GOT3 (cell line): ENCODE measurements around the gene CIC.

ENCODE experiments used
- DNase-seq: peaks from one replicate; lab custom pipeline; 2025; ENCODE audit warnings: mixed read lengths; lab: John Stamatoyannopoulos, UW

CIC gene

DNA sequence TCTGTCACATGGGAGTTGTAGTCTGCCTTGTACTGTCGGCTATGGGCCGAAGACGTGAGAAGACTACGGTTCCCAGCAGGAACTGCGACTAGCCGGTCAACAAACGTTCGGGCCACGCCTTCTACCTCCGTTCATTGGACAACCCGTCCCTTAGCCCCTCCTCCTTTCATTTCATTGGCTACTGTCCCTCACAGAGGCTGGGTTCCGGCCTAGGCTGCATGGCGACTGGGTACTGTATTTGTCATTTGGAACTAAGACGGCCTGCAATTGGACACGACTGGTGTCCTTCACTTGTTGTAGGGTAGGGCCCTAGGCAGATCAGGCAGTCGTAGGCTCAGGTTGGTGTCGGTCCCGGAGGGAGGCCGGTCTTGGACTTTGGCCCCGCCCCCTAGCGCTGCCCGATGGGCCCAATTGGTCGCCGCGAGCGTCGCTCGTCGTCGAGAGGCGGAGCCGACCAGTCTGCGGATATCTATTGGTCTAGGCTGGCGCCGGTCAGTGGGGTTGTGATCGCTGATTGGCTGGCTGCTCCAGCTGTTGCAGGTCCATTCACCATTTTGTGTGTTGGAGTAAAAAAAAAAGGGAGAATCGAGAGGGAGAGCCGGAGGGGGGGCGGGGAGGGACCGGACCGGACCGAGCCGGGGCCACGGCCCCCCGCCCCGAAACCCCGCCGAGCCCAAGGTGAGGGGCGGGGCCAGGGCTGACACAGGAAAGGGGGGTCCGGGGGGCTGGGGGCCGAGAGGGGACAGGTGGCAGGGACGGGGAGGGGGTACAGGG lies at the start of gene CIC:
Gene CIC (plus strand): TSS at position 549 of the 774 bp plus-strand sequence. CDS start 2,532 bp downstream, outside the sequence.
- DNase-seq: peak; percentile 99

DNA sequence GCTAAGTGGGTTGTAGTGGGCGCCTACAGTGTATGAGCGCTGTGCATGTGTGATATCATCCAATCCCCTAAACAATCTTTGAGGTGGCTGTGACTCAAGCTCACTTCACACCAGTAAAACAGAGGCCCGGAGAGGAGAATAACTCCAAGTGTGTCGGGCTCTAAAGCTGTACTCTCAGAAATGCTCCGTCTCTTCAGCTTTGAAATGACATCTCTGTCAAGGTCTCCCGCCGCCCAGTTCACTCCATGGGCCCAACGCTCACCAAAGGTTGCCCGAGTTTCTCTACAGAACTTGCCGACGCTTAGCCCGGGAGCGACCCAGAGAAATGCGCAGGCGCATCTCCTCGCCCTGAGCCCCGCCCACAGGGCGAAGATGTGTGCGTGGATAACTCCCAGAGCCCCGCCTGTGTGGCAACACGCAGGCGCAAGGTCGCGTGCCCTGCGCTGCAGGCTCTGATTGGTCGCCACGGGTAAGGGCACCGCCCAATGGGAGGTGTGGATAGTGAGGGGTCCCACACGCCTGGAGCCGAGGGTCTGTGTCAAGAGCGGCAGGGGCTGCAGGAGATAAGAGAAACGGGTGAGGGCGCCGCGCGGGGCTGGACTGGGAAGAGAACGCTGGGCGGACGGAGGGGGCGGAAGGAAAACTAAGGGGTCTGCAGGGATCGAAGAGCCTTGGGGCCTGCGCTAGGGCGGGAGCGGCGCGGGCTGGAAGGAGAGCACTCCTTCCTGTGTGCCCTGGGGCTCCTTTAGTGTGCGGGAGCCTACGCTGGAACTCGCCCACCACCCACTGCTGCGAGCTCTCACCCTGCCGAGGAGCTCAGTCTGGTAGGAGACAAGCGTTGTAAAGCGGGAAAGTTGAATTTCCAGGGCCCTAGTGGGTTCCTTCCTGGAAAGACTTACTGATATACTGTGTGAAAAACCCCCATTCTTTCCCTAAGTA lies 49.0 kb upstream of the CIC start, which contains the start of gene ZNF526:
Gene ZNF526 (plus strand): TSS at position 501 of the 939 bp plus-strand sequence. CDS start 4,092 bp downstream, outside the sequence.
- DNase-seq: peak; percentile 87

DNA sequence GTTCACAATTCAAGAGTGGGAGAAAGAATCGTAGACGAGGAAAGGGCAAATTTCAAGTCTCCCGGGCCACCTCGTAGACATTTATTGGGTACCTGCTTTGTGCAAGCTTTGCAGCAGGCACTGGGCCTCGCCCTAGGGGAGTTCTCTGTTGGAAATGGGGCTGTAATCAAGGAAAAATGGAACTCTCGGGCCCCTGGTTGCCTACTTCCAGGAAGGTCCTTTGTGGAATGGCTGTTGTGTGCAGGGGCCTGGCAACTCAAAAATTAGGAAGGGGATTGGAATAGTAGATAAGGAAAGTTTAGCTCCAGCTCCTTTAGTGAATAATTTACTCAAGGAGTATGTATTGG lies 48.3 kb upstream of the CIC start:
- no peak for DNase-seq

DNA sequence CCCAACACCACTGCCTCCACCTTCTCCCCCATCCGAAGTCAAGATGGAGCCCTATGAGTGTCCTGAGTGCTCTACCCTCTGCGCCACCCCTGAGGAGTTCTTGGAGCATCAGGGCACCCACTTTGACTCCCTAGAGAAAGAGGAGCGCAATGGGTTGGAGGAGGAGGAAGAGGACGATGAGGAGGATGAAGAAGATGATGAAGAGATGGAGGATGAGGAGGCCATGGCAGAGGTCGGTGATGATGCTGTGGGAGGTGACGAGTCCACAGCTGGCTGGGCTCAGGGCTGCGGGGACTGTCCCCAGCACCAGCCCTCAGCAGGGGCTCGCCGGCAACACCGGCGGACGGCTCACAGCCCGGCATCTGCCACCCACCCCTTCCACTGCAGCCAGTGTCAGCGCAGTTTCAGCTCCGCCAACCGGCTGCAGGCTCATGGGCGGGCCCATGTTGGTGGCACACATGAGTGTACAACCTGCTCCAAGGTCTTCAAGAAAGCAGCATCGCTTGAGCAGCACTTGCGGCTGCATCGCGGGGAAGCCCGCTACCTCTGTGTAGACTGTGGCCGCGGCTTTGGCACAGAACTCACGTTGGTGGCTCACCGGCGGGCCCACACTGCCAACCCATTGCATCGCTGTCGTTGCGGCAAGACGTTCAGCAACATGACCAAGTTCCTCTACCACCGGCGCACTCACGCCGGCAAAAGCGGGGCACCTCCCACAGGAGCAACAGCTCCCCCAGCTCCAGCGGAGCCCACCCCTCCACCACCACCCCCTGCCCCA lies 43.9 kb upstream of the CIC start:
- DNase-seq: no peak

DNA sequence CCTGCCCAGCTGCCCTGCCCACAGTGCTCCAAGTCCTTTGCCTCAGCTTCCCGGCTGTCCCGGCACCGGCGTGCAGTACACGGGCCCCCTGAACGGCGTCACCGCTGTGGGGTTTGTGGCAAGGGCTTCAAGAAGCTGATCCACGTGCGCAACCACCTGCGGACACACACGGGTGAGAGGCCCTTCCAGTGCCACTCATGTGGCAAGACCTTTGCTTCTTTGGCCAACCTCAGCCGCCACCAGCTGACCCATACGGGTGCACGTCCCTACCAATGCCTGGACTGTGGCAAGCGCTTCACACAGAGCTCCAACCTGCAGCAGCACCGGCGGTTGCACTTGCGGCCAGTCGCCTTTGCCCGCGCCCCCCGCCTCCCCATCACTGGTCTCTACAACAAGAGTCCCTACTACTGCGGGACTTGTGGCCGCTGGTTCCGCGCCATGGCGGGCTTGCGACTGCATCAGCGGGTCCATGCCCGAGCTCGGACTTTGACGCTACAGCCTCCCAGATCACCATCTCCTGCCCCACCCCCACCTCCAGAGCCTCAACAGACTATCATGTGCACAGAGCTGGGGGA lies 43.2 kb upstream of the CIC start:
- no peak for DNase-seq

DNA sequence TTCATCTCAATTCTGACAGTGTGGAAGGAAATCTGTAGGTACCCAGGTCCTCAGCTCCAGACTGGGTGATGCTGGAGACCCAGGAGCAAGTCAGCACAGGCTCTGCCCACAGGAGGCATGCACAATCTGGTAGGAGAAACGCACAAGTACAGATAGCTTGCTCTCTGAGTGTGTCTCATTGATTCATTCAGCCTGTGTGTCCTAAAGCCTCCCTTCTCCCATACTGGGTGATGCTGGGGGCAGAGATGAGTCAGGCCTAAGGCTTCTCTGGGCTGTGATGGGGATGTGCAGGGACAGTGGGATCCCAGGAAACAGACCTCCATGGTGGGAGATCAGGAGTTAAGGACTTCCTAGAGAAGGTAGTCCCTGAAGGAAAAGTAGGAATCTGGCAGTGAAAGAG lies 42.2 kb upstream of the CIC start:
- DNase-seq: no peak

DNA sequence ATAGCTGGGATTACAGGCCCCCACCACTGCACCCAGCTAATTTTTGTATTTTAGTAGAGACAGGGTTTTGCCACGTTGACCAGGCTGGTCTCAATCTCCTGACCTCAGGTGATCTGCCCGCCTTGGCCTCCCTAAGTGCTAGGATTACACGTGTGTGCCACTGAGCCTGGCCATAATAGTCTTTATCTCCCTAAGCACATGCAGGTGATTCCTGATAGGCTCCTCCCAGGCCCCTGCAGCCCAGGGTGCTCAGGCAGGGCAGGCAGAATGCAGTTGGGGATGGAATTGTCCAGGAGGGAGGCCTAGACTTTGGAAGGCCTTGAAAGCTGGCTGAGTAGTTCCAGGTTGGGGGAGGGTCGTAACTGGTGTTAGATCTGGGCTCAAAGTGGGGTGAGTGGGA lies 40.4 kb upstream of the CIC start:
- DNase-seq: no peak

DNA sequence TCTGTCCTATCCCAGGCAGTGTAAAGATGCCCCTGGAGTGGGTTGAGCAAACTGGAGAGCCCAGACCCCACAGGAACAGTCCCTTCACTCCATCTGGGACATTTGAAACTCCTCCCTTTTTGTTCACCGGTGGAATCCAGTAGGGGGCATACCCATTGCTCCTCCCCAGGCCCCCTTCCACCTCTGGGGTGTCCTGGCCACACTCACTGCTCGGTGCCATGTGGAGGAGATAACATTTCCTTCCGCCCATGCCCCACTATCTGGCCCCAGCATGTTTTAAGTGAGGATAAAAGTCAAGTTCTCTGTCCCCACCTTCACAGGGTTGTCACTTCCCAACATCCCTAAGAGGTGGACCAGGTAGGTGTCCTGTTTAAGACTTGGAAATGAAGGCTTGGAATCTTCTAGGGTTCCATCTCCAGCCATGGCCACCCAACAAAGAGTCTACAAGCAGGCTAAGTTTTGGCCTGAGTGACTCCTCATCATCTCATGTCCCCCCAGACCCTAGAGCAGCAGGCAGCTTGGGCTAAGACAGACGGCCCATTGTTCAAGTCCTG lies 39.7 kb upstream of the CIC start:
- DNase-seq: no peak

DNA sequence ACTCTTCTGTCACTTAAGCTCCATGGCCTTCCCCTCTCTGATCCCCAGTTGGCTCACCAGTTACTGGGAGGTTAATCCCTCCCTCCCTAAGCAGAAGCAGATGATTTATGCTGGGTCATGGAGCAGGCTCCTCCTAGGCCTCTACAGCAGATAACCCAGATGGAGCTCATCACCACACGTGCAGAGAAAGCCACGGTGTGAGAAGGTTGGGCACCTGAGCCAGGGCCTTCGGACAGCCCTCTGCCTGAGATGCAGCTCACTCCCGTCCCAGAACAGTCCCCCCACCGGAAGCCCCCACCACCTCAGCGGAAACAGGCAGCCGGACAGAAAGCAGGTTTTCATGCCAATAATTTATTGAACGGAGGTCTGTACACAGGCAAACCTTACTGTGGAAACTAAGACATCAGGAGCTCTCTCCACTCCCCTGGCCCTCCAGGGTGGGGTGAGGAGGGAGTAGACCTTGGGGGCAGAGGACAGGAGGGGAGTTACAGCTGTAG lies 39.1 kb upstream of the CIC start:
- no peak for DNase-seq

DNA sequence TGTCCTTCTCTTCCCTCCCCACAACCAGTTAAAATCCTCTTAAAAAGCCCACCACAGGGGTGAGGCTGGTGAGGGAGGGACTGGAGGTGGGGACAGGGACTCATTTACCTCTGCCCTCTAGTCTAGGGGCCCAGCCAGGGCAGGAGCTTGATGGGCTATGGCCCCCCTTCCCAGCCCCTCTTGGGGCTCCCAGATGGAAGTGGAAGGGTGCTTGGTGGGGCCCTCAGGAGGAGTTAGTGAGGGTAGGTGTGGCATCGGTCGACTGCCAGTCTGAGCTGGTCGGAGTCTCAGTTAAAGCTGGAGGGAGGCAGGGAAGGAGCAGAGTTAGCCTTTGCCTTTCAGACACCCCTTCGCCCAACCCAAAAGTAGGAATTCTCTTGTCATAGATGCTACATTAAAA lies 38.5 kb upstream of the CIC start:
- no peak for DNase-seq

DNA sequence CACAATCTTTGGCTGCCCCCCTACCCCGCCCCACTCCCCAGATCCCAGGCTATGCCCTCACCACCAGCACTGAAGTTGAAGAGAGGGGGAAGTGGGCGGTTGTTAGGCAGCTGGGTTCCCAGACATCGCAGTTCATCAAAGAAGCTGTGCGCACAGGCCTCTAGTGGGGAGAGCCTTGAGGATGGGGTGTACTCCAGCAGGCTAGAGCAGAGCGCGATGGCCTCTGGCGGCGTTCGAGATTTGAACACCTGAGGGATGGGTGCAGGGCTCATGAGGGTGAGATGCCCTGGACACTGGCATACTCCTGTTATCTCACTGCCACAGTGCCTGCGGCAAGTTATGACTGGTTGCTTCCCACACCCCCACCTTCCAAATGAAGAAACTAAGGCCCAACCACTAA lies 36.6 kb upstream of the CIC start:
- DNase-seq: no peak

DNA sequence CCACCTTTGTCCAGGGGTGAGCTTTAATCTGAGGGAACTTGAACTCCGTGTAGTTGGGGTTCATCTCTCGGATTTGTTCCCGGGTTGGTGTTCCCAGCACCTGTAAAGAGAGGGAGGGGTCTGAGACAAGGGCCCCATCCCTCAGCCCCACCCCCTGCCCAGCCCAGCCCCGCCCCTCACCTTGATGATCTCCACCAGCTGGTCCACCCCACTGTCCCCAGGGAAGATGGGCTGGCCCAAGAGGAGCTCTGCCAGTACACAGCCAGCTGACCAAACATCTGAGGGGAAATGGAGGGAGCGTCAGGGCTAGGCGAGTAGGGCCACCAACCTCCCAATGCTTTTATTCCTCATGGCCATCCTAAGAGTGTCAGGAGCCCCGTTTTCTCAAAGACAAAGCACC lies 35.9 kb upstream of the CIC start:
- DNase-seq: no peak

DNA sequence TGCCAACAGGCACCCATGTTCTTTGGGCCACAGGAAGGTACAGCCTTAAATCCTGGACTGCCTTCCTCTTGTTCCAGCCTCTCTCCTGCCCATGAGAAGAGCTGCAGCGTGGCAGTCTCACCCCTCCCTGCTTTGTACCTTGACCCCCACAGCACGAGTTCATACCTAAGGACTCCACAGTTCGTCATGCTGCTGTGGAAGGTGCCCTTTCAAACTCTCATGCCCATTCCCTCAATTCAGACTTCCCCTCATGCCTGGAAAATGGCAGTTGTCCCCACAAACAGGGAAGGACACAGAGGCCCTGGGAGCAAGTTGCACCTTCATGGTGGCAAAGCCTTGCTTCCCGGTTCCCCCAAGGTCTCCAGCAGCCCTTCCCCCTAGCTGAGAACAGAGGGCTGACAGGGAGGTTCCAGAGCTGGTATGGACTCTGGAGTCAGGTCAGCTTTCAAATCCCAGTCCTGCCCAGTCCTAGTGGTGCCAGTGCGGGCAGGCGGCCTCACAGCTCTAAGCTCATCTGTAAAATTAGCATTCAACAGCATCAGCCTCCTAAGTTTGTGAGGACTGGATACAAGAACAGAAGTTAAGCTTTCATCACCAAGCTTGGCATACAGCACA lies 35.3 kb upstream of the CIC start:
- DNase-seq: no peak

DNA sequence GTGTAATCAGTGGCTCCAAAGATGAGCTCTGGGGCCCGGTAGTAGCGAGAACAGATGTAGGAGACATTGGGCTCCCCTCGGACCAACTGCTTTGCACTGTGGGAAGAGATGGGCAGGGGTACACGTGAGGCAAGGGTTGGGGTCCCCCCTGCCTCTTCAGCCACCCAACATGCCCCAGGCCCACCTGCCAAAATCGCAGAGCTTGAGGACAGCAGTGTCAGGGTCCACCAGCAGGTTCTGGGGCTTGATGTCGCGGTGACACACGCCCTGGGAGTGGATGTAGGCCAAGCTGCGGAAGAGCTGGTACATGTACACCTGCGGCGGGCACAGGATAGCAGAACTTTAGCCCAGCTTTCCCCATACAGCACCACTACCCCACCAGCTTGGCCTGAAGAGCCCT lies 34.7 kb upstream of the CIC start:
- no peak for DNase-seq

DNA sequence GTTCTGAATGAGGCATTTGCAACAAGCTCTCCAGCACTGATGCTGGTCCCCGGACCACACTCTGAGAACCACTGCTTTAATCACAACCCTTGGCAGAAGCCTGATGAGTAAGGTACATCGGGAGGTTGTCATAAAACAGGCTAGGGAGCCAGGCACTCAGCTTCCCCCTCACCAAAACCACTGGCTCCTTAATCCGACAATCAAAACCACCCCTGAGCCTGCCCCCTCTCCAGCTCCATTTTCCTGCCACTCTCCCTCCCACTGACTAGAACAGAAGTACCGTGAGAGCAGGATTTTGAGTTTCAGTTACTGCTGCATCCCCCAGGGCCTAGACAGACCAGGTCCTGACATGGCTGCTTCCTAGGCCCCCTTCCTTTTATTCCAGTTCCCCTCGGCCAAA lies 33.9 kb upstream of the CIC start:
- DNase-seq: no peak

DNA sequence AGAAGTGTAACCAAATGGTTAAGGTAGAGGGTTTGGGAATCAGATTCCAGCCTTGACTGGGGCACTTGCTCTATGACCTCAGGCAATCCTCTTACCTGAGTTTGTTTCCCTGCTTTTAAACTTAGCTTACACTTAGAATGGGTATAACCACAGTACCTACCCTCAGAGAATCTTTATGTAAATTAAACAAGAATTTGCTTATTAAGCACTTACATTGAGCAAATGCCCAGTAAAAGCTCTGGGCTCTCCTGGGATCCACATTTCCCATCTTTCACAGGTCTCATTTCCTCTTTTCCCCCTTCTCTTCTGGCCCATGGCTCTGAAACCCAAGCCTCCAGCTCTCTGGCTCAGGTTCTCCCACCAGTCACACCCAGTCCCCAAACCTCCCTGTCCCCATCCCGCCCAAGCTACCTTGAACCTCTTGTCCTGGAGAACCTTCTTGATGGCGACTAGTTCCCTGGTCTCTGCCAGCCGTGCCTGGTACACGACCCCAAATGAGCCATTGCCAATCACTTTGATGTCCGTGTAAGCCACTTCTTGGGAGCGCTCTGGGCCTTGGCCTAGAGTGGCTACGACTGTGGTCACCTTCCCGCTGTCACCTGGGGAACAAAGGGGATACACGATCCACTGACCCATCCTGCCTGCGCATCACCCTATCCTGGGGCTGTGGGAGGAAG lies 29.4 kb upstream of the CIC start:
- no peak for DNase-seq

DNA sequence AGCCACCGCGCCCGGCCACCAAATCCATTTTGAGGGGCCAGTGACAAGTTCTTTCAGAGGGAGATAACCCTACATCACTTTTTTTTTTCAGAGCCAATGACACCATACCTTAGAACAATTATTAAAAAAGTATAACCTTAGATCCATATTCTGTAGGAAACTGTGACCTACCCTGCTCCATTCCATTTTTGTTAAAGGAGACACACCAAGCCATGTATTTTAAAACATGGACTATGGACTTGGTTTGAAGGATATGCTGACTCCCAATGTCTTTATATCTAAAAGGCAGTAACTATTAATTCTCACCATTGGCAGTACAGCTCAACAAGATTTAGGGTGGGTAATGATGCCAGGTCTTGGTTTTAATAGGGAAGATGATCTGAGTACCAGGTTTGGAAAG lies 27.8 kb upstream of the CIC start:
- no peak for DNase-seq

DNA sequence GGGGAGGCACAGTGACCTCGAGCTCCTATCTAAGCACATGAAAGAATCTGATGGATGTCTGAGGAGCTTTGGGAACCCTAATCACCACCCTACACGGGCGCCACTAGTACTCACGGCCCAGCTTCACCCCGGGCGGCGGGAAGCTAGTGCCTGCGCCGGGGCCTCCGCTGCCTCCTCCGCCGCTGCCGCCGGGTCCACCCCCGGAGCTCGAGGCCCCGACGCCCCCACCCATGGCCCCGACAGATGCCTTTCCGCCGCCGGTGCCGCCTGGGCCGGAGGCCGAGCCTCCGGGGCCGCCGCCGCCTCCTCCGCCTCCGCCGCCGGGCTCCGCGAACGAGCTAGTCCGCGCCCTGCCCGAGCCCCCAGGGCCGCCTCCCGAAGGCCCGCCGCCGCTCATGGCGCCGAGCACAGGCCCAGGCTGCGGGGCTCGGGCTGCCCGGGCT lies 27.0 kb upstream of the CIC start:
- no peak for DNase-seq

DNA sequence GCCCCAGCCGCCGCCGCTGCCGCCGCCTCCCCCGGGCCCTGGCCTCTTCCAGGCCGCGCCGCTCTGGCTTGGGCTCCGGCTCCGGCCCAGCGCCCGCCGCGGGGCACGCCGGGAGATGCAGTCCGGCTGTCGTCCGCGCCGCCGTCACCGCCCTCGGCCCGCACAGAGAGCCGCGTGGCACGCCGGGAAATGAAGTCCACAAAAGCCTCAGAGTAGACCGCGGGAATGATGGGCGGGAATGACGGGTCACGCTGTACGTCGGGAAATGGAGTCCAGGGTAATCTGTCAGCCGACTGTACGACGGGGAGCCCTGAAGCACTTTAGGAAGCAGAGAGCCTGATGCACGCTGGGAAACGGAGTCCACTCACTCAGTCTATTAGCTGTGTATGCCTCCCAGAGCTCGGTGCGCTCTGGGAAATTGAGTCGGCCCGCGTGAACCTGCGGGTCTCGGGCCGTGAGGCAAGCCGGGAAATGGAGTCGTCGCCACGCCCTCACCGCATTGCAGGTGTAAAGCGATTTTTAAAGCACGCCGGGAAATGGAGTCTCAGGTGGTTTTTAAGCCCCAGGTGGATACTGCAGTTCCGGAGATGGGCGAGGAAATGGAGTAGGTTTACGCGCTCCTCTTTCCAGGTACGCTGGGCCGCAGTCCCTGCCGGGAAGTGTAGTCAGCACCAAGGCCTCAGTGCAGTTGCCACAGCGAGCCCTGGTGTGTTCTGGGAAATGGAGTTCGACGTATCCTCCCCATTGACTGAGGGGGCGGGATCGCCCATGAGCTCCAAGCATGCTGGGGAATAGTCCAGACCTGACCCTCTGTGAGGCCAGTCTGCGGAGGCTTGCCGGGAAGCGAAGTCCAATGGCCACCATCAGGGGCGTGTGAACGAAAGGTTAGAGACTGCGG lies 26.3 kb upstream of the CIC start, which contains the start of gene GSK3A:
Gene GSK3A (minus strand): TSS at position 91 of the 898 bp plus-strand sequence. CDS start 137 bp downstream, outside the sequence.
- DNase-seq: peak; percentile 94
